WTC11 (cell line): ENCODE data around the gene ATP9B. TPM values are rescaled to one million over a fixed set of nuclear protein-coding genes. Genes with fewer than 3 reads are reported as not detected.

Experiments used
- total RNA-seq: library from RNA; stranded (reverse); gene quantifications from 3 replicates; pipeline ENCODE4 v1.2.3, GENCODE V29; 2021

ATP9B gene
- total RNA-seq, 1 experiment from 2014 or later = 19.0 TPM

Other genes with a start within 250 kb of the ATP9B start
- 81.3 to 87.0 TPM (median 83.8 TPM) in 3 replicates for gene SALL3, start 89.6 kb upstream of the ATP9B start, total RNA-seq